GM21737 (cell line): ENCODE data around the gene ADA.
"Not testable (repeated sequence)": the region's sequence is repeated elsewhere in the genome, so short reads cannot be mapped to it uniquely, and the experiment has no call there.

ENCODE experiments used
- ATAC-seq: cut with Tn5 transposase; IDR thresholded peaks from one replicate; pipeline ENCODE4 v1.9.1; 2021; ENCODE audit warnings: mild to moderate bottlenecking, moderate library complexity; ENCODE audit not compliant: unreplicated experiment

Gene ADA

GRCh38 chr20:44651684-44652423 lies at the start of gene ADA:
Gene ADA, minus strand, starts transcription at chr20:44651699. Its CDS starts 92 bp downstream, at chr20:44651607.
- no peak for ATAC-seq

DNA sequence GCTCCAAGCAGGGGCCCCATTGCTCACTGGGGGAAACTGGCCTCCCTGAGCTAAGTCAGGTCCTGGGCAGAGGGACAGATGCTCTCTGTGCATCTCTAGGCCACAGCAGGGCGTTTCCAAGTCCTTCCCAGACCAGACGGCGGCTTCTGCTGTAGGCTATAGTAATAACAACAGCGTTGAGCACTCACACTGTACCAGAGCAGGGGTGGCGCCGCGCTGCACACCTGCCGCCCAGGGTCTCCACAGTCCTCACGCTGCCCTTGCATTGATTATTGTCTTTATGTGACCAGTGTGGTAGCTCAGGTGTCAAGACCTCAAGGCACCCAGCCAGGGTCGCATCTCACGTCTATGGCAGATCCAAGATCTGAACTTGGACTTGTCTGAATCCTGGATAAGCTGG lies 48.8 kb upstream of the ADA start:
- ATAC-seq, result no peak

DNA sequence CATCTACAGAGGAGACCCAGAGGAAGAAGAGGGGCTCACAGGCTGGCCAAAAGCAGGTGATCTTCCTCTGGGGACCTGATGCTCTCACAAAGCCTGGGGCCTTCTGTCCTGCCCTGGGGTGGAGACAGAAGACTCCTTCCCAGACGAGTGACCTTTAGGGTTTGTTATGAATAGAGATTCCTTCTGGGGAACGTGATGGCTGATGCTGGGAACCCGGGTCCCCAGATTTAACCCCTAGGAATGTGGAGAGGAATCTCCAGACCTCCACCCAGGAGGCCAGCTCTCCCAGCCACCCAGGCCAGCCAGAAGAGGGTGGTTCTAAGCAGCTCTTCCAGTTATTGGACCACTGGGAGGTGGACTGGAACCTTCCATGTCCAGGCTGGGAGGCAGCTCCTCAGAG lies 46.9 kb upstream of the ADA start:
- no peak for ATAC-seq

DNA sequence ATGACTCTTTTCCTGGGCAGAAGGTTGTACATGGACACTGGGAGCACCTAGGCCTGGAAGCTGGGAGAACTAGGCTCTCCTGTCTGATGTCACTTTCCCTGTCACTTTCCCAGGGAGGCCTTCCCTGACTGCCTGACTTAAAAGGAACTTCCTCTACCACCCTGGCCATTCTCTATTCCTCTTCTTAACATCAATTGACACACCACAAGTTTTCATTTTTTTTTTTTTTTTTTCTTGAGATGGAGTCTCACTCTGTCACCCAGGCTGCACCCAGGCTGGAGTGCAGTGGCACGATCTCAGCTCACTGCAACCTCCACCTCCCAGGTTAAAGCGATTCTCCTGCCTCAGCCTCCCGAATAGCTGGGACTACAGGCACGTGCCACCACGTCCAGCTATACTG lies 45.5 kb upstream of the ADA start:
- not testable (repeated sequence) for ATAC-seq

GRCh38 chr20:44696315-44696714 lies 44.8 kb upstream of the ADA start:
- ATAC-seq, result no peak

DNA sequence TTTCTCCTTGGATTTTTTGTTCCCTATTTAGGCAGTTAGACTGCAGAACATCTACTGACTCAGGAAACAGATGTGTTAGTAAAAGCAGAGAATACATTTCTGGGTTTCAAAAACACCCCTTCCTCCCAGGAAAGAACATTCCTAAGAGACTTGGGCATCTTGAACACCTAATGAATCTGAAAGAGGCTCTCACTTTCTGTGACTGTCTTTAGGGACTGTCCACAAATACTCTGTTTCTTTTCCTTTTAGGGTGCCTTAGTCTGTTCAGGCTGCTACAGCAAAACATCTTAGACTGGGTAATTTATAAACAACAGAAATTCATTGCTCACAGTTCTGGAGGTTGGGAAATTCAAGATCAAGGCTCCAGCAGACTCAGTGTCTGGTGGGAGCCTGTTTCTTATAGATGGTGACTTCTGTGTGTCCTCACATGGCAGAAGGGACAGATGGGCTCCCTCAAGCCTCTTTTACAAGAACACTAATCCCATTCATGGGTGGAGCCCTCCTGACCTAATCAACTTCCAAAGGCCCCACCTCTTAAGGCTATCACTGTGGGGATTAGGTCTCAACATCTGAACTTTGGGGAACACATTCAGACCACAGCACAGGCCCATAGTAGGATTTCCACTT lies 44.3 kb upstream of the ADA start:
- no peak for ATAC-seq

- no peak for ATAC-seq
Measured at GRCh38 chr20:44695295-44695673, 43.8 kb upstream of the ADA start.

DNA sequence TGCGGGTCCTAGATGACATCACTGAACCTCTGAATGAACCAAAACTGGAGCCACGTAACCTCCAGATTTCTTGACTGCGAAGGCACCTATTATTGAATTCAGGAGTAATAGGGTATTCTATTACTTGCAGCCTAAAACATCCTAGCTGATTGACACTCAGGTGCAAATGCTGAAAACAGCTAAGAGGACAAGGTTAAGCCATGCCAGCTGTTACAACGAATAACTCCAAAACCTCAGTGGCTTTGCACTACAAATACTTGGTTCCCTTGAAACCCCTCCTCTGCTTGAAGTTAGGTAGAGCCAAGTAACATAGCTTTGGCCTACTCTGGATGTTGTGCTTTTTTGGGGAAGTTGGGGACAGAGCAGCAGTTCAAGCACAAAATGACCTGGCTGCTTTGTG lies 42.7 kb upstream of the ADA start:
- ATAC-seq, result no peak

GRCh38 chr20:44693627-44694026 lies 42.1 kb upstream of the ADA start:
- ATAC-seq, result no peak

DNA sequence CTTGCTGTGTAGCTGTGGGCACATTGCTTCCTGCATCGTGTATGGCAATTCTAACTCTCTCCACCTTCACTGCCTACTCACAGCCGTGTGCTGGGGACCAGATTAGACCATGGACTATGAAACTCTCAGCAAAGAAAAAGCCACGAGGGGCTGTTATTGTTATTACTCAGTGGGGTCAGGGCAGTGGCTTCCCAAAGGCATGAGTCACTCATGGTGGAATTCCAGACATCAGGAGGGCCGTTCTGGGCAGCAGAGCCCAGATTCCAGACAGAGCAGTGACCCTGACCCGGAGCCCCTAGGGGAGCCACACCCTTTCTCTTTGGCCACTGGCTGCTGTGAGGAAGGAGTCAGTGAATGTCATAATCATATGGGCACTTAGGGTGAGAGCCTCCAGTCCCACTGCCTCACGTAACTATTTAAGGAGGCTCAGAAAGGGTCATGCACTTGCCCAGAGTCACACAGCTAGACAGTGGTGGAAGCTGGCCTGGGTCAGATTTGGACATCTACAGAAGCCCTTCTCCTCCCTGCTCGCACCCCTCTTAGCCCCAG lies 41.5 kb upstream of the ADA start:
- no peak for ATAC-seq

- ATAC-seq, result no peak
Measured at GRCh38 chr20:44691424-44692423, 40.2 kb upstream of the ADA start.

DNA sequence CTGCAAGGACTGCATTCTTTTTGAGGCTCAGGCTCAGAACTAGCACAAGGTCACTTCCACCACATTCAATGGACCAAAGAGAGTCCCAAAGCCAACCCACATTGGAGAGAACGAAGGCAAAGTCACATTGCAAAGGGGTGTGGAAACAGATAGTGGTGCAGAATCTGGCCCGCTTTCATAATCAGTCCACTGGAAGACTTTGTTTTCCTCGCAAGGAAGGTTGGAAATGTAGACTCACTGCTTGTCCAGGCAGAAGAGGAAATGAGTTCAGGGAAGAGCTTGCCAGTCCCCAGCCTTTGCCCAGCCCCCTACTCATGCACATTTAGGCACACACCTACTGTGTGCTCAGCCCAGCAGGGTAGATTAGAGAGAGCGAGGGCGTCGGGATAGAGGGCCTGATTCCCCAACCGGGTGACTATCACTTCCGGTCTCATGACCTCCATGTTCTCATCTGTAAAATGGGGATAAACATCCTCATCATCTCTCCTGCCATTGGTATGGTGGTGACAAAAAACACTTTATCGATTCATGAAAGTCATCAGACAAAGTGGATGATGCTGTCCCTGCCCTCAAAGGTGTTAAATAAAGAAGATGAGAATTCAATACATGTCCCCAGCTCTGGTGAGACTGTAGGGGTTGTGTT lies 39.4 kb upstream of the ADA start:
- no peak for ATAC-seq

- no peak for ATAC-seq
Measured at GRCh38 chr20:44689809-44690208, 38.3 kb upstream of the ADA start.

DNA sequence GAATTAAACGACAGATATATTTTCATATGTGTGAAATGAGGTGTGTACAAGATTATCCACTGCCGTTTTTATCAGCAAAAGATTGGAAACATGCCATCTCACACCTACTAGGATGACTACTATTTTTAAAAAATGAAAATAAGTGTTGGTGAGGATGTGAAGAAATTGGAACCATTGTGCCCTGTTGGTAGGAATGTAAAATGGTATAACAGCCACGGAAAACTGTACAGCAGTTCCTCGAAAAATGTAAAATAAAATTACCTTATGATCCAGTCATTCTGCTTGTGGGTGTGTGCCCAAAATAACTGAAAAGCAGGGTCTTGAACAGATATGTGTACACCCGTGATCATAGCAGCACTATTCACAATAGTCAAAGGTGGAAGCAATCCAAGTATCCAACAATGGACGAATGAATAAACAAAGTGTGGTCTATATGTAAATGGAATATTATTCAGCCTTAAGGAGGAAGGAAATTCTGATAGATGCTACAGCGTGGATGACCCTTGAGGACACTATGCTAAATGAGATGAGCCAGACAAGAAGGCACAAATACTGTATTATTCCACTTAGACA lies 36.6 kb upstream of the ADA start:
- no peak for ATAC-seq

DNA sequence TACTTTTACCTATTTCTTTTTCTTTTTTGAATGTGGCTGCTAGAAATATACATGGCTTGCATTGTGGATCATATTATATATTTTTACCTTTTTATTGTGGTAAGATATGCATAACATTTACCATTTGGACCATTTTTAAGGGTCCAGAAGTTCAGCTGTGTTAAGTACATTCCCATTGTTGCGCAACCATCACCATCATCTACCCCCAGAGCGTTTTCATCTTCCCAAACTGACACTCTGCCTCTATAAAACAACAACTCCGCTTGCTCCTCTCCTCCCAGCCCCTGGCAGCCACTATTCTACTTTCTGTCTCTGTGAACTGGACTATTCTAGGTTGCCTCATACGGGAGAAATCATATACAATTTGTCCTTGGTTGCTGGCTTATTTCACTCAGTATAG lies 35.4 kb upstream of the ADA start:
- no peak for ATAC-seq

DNA sequence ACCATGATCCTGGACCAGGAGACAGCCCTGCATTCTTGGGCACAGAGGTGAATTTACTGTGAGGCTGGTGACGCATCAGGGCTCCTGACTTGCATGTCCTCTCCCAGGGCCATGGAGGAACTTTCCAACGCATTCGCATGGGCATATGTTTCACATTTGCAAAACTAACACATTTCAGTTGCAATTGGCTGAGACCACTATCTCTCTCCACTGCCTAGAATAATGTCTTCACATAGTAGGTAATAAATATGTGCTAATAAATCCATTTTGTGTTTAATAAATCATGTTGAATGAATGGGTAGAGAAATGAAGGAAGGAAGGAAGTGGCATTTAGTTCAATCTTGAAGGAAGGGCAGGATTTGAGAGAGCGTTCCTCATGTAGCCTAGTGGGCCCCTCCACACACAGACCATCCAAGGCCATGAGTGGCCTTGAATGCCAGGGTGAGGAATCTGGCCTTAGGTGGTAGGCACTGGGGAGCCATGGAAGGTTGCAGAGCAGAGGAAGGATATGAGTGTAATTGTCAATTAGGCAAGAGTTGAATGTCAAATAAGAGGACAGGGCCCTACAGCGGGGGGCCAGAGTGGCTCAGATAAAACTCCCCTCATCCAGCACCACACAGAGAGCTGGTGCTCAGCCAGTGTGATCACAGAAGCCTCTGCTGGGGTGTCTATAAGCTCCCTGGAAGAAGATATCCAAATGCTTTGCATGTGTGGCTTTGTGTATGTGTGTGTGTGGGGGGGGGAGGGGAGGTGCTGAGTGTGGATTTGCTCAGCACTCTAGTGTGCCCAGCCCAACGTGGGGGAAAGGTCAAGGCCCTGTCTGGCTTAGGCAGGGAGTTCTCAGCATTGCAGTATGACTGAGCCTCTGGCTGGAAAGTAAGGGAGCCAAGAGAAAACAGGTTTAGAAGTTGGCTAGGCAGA lies 32.8 kb upstream of the ADA start:
- no peak for ATAC-seq

DNA sequence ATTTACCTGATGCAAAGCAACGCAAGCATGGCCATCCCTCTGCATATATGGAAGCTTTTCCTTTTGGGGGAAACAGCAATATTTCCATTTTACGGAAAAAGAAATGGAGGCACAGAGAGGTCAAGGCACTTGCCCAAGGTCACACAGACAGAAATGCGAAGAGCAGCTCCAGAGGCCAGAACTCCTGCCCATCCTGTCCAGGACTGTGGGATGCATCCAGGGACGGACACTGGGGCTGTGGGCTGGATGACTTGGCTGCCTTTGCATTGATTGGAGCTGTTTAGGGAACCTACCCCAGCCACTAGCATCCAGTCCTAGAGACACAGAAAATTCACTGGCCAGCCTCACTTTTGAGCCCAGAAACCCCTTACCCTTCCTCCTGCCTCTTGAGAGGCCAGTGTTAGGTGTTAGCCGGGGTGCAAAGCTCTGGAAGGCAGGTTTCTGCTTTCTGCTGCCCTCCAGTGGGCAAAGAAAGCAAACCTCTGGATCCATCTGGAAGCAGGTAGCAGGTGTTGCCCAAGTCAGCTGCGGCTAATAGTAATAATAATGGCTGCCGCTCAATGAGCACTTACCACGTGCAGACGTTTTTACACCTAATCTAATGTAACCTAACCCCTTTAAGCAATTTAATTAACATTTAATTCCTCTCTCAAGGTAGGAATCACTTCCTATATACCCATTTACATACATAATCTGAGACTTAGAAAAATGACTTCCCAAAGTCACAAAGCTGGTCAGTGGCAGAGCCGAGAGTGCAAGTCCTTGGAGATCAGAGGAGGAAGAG lies 32.0 kb upstream of the ADA start:
- ATAC-seq, result peak; percentile 74

DNA sequence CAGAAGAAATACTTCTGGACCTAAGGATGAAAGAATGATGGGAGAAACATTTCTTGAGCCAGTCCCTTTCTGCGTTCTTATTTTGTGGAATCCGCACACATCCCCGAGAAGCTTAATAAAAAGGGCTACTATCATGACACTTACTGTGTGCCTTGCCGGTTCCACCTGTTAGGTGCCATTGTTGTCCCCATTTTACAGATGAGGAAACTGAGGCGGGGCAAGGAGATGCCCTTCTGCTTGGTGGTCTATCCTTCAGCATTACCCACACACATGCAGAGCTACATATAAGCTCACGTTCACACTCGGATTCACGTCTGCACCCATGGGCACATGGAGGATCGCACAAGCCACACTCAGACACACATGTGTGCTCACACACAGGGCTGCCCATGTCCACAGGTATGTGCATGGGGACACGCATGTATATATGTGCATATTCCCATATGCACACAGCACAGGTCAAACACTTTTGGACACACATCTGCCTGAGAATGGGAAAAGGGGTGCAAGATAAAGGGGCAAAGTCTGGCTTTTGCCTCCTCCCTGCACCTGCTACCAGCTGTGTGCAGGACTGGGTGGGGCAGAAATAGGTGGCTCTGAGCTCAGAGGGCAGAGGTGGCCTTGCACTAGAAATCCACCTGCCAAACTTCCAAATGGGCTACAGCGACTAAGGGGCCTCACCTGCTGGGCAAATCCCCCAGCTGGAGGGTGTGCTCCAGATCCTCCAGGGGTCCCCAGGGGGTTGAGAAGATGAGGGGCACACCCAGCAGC lies 30.5 kb upstream of the ADA start:
- no peak for ATAC-seq
